Esophagus squamous epithelium (tissue), 4 donors: ENCODE measurements around the gene ABCC1.

Experiments used
- CTCF ChIP-seq, 6 experiments: fragments of 450-650 bp in 4 of 6; fragments of 200-600 bp in 2 of 6; sonication (generic) in 2 of 6; IDR thresholded peaks; one replicate each; pipeline ENCODE4 v1.5.1; 2016 to 2019; ENCODE audit warnings: antibody characterized with exemption in 6 of 6, mild to moderate bottlenecking in 4 of 6, moderate library complexity in 4 of 6
- POLR2A ChIP-seq, 4 donors: fragments of 450-650 bp; IDR thresholded peaks; one replicate each; pipeline ENCODE4 v1.6.1; 2017; ENCODE audit warnings: antibody characterized with exemption in 4 of 4, mild to moderate bottlenecking in 4 of 4, moderate library complexity in 3 of 4

DNA sequence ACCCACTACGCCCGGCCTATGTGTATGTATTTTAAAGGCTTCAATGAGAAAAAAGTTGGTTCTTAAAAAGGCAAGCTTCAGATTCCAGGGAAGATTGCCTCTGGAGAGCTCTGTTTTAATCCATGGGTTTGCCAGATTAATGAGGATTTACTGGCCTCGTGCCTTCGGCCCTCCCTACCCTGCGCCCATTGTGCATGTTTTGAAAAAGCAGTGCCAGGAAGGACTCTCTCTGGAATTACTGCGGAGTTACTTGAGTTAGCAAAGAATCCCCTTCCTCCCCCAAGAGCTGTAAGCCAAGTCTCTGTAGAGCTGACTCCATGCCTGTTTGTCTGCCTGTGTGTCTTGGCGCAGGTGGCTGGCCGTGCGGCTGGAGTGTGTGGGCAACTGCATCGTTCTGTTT is 175.0 kb downstream of the ABCC1 start:
- TF ChIP-seq CTCF (IDR thresholded peaks at IDR 0.05) (no peak), POLR2A (IDR thresholded peaks at IDR 0.05) (no peak)
